CD1c-positive myeloid dendritic cell (primary cell): ENCODE data around the gene P4HB.
A peak's percentile ranks its signal among the peaks of the same experiment; 100 is the strongest.
"Not testable (repeated sequence)": the region's sequence is repeated elsewhere in the genome, so short reads cannot be mapped to it uniquely, and the experiment has no call there.

Experiments used
- DNase-seq: peaks from one replicate; pipeline ENCODE4 v3.0.0-alpha.2; 2016; ENCODE audit errors: extremely low spot score

The P4HB gene

DNA sequence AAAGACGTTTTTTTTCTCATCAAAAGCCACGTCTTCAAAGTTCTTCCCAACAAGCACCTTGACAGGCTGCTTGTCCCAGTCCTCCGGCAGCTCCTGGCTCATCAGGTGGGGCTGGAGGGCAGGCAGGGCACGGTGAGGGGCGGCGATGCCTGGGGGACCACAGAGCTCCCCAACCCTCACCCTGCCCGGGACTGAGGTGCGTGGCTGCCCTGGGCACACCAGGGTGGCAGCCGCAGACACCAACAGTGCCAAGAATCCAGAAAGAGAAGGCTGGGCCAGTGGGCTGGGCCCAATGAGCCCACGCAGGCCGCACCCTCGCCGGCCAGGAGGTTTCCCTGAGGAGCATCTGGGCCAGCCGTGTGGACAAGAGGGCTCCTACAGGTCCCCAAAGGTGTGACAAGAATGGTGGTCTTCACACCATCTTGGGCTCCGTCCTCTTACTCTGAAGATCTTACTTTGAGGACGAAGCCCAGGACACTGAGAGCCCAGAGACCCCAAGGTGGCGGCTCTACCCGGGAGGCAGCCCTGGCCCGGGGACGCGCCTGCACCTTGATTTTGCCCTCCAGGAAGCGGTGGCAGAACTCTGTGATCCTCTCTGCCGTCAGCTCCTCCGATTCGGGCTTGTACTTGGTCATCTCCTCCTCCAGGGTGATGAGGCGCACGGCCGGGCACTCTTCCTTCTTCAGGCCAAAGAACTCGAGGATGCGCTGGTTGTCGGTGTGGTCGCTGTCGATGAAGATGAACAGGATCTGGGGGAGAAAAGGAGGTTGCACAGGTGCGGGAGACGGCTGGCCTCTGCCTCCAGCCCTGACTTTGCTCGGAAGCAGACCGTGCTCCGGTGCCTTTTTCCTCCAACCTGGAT, 14.2 kb downstream of the P4HB start:
- DNase-seq, result no peak

DNA sequence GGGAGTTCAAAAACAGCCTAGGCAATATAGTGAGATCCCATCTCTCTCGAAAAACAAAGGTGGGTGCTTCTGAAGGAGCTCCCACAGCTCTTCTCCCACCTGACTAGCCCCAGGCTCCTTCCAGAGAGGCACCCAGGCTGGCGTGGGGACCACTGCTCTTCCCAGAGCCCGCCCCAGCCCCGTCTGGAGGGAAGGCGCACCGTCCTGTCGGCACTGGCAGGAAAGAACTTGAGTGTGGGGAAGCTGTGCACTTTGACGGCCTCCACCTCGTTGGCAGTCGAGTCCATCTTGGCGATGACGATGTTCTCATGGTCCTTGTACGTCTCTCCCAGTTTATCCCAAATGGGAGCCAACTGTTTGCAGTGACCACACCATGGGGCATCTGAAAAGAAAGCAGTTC, 15.0 kb downstream of the P4HB start:
- DNase-seq, result no peak

DNA sequence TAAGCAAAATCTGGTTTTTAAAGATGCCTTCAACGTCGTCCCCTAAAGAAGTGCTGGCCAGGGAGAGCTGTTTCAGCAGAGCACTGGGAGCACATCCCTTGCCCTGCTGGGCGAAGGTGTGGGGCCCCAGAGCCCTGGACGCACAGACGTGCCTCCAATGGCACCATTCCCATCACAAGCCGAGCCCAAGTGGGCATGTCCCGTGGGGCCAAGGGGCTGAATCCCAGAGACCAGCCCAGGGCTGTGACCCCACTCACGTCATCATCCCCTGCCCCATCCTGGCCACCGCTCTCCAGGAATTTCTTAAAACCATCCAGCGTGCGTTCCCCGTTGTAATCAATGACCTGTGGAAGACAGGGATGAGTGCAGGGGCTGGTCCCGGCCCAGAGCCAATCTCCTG, 15.4 kb downstream of the P4HB start:
- DNase-seq, result no peak

DNA sequence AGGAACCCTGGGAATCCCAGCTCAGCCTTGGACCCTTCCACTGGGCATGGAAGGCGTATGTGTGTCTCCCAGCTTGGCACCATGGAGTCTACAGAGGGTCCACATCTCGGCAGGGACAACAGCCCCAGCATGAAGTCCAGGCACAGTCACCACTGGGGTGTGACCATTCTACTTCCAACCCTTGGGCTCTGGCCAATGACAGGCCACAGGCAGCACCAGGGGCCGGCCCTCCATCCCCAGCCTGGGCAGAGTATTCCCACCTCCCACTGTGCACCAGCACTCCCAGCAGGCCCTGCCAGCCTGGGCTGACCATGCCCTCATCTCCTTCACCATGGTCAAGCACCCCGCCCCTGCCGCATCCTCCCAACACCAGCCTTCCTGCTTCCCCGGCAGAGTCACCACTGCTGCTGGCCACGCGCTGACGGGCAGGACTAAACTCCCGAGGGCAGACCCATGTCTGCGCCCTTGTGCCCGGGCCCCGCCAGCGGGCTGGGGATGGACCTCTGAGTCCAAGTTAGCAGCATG, 15.9 kb downstream of the P4HB start:
- DNase-seq, result no peak

DNA sequence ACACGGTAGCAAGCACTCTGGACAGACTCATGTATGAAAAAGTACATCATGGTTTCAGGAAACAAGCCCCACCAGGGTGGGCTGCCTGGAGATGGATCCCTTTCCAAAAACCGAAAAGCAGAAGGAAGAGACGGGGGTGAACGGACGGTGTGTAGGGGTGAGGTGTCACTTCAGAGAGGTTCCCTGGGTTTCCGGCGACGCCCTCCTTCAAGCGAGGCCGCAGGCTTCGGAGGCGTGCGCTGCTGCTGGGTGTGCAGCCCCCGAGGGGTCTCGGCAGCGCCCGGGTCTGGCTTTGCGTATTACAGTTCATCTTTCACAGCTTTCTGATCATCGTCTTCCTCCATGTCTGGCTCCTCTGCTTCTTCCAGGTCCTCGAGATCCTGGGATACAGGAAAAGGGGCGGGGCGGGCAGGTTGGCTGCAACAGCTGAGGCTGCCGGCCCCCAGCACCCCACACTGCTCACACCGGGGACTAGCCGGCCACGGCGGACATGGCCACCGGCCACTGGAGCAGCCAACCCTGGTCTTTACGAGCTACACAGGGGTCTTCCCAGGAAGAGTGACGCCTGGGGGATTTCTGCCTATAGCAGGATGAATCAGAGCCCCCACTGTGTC, 16.5 kb downstream of the P4HB start:
- DNase-seq, result no peak

DNA sequence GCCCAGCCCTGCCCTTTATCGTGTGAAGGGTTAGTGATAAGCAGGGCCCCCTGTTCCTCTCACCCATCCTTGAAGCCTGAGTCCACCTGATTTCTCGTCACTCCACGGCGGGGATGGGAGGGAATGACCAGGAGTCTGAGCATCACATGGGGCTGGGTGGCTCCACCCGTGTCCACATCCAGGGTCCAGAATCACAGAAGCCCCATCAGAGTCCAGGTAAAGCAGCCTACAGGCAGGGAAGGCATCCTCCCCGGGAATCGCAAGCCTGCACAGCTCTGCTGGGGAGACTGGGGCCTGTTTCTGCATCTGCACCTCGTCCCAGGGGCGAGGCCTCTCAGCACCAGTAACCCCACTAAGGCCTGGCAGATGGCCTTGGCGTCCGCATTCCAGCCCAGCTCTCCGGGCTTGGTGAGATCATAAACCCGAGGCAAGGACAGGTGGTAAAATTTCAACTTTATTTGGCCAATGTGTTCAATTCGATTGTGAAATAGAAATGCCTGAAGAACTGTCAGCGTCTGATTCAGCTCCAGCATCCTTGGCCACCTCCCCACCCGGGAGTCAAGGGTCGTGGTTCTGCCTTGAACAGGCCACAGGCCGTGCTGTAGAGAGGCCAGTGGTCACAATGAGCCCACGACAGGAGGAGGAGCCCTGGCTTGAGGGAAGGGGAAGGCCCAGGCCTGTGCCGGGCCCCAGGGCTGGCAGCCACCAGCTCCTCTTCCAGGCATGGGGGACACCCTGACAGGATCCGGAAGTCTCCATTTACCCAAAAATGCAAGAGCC, 17.4 kb downstream of the P4HB start:
- DNase-seq, result no peak

DNA sequence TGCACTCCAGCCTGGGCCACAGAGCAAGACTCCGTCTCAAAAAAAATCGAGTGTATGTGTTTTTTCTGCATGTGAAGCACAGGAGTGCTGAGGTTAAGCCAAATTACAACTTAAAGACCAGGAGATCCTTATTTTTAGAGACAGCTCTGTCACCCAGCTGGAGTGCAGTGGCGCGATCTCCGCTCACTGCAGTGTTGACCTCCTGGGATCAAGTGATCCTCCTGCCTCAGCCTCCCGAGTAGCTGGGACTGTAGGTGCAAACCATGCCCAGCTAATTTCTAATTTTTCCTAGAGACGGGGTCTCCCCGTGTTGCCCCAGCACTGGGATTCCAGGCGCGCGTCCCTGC, 18.0 kb downstream of the P4HB start:
- no peak for DNase-seq

DNA sequence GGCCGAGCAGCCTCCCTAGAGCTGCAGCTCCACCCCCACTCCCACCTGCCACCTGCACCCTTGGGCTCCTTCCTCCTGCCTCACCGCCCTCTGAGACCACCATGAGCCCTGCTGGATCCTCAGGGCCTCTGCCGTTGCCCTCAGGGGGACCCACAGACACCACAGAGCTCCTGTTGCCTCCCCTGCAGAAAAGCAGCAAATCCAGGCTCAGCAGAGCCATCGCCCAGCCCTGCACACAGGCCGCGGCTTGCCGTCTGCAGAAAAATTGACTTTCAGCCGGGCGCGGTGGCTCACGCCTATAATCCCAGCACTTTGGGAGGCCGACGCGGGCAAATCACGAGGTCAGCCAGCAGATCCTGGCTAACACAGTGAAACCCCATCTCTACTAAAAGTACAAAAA, 18.5 kb downstream of the P4HB start:
- no peak for DNase-seq

DNA sequence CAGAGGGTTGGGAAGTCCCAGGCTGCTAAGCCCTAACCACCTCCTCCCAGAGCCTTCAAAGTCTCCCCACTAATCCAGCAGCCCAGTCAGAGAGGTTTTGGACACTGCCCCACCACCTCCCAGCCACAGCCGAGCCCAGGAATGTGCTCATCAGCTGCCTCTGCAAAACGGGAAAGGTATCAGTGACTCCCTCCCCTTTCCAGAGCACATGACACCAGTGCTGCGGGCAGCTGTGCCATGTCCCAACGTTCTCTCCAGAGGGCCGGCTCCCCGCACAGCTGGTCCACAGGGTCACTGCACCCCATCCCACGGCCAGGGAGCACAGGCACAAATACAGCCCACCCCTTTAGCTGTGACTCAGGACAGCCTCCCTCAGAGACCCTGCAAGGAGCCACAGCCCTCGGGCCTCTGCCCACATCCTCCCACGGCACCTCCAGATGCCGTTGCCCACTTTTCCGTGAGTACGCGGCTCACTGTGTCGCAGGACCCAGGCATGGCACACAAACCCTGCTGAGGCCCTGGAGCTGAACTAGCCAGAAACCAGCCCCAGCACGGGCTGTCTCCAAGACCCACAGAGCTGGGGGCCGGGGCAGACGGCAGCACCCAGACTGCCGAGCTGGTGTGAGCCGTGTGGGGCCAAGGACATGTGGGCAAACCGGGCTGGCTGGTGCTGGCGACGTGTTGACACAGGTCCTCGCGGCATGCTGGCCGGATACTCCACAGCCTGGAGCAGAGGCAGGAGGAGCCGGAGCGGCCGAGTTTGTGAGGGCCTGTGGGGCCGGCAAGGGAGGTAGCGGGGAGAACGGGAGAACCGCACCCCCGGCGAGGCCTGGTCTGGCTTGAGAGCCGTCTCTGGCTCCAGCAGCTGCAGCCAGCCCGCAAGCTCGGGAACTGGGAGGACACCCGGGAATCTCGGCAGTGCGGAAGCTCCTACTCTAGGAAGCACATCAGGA, 19.2 kb downstream of the P4HB start:
- no peak for DNase-seq

DNA sequence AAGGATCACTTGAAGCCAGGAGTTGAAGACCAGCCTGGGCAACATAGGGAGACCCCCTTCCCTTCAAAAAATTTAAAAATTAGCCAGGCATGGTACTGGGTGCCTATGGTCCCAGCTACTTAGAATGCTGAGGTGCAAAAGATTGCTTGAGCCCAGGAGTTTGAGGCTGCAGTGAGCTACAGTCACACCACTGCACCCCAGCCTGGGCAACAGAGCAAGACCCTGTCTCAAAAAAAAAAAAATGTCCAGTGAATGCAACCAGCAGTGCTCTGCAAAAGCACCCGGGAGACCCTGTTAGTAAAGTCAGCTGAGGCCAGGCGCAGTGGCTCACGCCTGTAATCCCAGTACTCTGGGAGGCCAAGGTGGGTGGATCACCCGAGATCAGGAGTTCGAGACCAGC, 20.3 kb downstream of the P4HB start:
- DNase-seq, result not testable (repeated sequence)

DNA sequence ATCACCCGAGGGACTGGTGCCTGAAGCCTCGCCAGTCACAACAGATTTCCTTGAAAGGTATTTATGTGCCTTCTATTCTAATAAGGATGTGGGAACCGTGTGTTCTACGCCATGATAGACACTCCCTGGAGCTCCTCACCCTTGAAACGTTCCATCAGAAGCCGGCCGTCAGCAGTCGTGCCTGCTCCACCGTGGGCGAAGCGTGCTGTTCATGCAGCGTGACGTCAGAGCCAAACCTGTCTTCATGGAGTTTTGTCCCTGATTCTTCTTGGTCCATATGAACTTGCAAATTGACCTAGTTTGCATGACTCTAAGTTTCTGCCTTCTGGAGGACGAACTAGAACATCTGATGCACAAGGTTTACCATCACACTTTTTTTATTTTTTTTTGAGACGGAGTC, 21.0 kb downstream of the P4HB start:
- DNase-seq, result no peak

DNA sequence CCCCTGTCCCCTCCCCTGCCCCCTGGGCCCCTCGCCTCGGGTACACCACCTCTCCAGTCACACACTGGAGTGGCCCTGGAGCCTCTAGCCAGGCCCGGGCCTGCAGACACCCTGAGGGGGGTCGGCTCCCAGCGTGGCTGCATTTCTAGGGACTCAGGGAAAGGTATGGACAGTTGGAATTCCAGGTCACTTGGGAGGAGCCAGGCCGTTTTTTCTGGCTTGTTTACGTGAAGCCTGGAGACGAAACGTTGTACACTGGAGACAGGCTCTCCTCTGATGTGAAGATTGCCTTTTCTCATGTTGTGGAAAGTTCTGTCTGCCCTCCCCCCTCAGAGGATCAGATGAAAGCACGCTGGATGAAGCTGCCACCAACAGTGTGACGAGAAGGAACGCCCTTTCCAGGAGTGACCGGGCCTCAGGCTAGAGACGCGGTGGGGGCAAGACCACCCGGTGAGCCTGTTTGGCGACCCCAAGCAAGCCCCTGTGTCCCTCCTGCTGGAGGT, 21.5 kb downstream of the P4HB start:
- no peak for DNase-seq

DNA sequence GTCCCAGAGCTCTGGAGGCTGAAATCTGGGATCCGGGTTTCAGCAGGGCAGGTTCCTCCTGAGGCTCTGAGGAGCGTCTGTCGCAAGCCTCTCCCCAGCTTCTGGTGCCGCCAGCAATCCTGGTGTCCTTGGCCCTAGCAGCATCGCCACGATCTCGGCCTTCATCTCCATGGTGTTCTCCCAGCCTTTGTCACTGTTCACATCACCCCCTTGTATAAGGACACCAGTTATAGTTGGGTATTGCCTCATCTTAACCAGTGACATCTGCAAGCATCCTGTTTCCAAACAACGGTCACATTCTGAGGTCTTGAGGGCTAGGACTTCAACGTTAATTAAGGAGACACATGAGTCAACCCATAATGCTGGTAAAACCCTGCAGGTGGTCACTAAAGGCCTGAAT, 22.7 kb downstream of the P4HB start:
- DNase-seq, result peak; percentile 67

DNA sequence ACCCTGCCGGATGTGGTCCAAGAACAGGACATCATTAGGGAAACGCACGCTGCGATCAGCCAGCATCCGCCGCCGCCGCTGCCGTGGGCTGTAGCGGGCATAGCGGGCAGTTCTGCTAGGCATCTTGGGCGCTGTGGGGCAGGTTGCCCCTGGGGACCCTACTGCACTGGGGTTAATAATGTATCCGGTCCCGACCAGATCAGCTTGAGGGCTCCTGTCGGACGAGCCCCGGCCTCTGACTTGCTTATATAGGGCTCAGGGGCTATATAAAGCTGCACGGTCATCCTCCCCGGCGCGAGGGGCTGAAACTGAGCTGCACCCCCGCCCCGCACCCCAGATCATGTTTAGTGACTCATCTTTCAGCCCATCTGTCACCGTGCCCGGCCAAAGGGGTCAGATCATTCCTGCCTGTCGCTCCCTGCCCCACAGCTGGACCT, 25.5 kb downstream of the P4HB start, which contains the start of gene PPP1R27:
TSS of gene PPP1R27 (minus strand) at position 220 of the 437 bp plus-strand sequence. CDS start at position 123, 97 bp downstream.
- no peak for DNase-seq

DNA sequence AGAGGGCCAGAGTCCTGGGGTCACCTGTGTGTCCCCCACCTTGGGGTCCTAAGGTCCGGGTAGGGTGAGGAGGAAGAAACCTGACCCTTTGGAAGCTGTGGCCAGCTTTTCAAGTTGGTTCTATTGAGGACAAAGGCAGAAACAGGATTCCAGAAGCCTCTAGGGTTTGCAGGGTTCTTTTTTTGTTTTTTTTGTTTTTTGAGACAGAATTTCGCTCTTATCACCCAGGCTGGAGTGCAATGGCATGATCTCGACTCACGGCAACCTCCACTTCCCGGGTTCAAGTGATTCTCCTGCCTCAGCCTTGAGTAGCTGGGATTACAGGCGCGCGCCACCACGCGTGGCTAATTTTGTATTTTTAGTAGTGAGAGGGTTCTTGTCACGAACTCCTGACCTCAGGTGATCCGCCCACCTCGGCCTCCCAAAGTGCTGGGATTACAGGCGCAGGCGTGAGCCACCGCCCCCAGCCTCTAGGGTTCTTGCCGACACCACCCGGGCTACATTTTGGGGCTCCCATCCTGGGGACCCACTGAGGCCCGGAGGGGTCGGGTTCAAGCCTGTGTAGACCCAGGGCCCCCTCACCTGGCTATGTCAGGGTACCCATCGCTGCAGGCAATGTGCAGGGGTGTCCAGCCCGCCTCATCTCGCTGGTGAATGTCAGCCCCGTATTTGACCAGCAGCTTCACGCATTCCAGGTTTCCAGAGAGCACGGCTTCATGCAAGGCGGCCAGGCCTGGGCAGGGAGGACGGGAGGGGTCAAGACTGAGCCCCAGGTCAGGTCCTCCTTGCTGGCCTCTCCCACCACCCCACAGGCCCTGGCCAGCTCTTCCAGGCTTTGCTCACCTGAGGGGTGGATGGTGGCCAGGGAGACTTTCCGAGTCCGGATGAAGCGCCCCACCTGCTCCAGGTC, 26.2 kb downstream of the P4HB start:
- DNase-seq, result no peak

DNA sequence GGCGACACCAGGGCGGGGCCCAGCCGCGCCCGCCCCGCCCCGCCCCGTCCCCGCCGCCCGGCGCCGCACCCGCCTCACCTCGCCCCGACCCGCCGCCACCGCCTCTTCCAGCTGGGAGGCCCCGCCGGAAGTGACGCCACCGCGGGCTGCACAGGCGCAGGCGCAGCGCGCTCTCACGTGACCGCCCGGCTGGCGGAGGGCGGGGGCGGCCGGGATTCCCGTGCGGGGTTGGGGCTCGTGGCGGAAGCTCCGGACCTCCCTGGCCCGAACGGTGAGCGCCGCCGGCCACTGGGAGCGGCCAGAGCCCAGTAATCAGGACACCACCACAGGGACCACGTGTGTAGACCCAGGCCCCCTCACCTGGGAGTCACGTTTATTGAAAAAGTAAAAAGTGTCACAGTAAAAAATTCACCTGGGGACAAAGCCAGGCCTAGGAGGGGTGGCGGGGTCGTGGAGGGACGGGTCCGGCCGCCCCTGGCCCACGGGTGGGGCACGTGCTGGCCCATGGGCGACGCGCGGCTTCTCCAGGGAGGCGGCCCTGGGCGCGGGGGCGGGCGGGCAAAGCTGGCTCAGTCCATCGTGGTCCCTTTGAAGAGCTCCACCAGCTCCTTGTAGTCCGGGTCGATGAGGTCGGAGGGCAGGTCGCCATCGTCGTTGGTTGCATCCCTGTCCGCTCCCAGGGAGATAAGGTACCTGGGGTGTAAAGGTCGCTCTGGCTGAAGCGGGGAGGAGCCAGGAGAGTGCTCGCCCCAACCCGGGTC, 27.0 kb downstream of the P4HB start, which contains the start of gene MCRIP1:
TSS of gene MCRIP1 (minus strand) at position 132 of the 761 bp plus-strand sequence. CDS start 8,785 bp downstream, outside the sequence.
- DNase-seq, result peak; percentile 98

DNA sequence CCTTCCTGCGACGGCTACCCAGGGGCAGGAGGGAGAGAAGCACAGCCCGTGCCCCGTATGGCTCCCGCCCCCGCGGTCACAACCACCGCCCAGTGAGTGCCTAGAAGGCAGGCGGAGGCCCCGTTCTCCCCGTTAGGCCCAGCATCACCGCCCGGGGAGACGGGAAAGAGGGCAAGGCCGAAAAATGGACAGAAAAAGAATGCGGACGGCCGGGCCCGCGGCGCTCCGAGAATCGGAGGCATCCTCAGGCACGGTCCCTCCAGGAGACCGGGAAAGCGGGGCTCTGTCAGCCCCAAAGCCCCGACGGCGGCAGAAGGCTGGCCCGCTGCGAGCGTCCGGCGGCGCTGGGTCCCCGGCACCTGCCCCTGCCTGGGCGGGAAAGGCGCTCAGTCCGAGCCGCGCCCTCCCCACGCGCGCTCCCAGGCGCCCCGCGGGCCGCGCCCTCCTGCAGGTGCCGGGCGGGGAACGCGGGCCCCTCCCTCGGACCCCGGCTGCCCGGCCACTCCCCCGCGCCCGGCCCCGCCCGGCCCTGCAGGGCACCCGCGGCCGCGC, 27.7 kb downstream of the P4HB start:
- DNase-seq, result peak; percentile 49

DNA sequence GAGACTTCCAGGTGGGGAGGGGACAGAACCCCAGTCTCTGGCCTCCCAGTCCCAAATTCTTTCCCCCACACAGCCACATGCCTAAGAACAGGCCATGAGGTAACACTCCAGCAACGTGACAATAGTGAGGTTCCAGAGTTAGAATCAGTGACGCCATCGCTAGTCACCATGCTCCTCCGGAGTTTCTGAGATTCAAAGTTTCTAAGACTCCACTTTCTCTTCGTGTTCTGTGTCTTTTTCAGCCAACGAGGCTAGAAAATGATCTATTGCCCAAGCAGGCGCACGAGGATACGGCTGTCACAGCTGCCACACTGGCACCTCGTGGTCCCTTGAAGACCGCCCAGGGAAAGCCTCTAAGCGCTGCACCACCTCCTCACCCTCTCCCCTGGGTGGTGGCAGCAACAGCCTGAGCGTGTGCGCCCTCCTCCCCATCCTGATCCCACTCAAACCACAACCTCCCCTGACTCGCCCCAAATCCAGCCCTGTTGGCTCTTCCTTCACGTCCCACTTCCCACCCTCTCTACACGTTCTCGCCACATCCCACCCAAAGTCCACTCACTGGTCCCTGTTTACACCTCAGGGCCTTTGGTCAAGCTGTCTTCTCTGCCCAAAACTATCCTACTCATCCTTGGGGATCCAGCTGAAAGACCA, 28.3 kb downstream of the P4HB start:
- peak; percentile 85 for DNase-seq
